Measurements from ENCODE around the gene MAK.

The MAK gene

DNA sequence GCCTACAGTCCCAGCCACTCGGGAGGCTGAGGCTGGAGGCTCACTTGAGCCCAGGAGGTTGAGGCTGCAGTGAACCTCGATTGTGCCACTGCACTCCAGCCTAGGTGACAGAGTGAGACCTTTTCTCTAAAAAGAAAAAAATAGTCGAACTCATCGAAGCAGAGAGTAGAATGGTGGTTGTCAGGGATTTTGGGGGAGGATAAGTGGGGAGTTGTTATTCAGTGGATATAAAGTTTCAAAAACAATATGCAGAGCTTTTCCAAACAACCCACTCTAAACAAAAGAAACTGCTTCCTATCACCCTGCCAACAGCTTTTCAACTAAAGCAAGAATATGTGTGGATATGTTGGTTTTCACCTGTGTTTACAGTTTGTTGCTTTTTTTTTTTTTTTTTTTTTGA, 11.6 kb upstream of the MAK start:
- TF ChIP-seq, protein P1, sequence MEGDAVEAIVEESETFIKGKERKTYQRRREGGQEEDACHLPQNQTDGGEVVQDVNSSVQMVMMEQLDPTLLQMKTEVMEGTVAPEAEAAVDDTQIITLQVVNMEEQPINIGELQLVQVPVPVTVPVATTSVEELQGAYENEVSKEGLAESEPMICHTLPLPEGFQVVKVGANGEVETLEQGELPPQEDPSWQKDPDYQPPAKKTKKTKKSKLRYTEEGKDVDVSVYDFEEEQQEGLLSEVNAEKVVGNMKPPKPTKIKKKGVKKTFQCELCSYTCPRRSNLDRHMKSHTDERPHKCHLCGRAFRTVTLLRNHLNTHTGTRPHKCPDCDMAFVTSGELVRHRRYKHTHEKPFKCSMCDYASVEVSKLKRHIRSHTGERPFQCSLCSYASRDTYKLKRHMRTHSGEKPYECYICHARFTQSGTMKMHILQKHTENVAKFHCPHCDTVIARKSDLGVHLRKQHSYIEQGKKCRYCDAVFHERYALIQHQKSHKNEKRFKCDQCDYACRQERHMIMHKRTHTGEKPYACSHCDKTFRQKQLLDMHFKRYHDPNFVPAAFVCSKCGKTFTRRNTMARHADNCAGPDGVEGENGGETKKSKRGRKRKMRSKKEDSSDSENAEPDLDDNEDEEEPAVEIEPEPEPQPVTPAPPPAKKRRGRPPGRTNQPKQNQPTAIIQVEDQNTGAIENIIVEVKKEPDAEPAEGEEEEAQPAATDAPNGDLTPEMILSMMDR (IDR thresholded peaks at IDR 0.05; ENCODE audit: insufficient read depth, missing control alignments): no peak
- DNase-seq (ENCODE audit: insufficient read length, low spot score) (no peak), FAIRE-seq (no peak)

DNA sequence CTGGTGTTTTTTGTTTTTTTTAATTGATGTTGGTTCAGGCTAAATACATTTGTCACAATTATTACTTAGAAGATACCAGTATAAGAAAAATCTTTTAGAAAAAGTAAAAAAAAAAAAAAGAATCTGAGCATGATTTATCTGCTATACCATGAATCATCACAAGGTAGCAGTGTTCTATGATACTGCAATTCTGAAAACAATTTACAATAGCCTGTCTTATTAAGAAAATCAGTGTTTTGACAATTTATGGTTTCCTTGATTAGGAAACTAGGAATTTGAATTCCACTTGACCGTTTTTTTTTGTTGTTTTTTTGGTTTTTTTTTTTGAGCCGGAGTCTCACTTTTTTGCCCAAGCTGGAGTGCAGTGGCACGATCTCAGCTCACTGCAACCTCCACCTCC, 9.3 kb upstream of the MAK start:
- no peak for DNase-seq (ENCODE audit: insufficient read length, low spot score)
- no peak for FAIRE-seq

DNA sequence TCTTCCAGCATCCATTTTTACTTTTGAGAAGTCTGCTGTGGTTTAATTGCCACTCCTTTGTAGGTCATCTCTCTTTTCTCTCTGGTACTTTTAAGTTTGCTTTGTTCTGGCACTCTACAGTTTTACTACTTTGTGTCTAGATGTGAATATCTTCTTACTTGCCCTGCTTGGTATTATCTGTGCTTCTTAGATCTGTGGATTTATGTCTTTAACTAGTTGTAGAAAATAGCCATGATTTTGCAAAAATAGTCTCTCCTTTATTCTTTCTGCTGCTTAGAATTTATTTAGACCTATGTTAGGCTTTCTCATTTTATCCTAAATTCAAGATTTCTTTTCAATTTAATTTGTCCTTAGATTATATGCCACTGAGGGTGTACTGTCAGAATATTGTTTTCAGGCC, 5.2 kb upstream of the MAK start:
- TF ChIP-seq, protein P1 (IDR thresholded peaks at IDR 0.05; ENCODE audit: insufficient read depth, missing control alignments): no peak
- no peak for DNase-seq (ENCODE audit: insufficient read length, low spot score)
- no peak for FAIRE-seq

More for the DNA sequence above, 9.3 kb upstream of the MAK start:
- TF ChIP-seq, protein P1 (IDR thresholded peaks at IDR 0.05; ENCODE audit: insufficient read depth, missing control alignments): no peak

DNA sequence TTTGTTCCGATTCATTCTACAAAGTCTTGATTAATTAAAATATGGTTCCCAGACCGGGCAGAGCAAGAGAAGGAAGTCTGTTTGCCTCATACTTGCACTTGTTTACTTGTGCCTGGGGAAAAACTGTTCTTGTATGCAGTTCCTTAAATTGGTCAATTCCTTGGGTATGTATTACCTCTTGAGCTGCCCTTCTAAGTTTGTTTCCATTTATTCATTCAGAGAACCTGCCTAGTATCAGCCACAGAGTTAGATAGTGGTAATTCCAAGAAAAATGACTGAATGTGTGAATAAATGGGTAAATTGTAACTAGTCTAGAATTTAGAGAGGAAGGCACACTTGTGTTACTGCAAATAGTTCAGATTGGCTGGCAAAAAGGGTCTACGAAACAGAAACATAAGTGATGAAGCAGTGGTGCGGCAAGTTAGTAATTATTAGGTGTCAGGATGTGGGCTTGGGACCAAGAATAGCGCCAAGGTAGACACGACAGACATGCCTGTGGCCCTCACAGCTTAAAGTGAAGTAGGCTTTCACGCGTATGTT, 525 bp upstream of the MAK start:
- FAIRE-seq (no peak), DNase-seq (ENCODE audit: insufficient read length, low spot score) (no peak)
- TF ChIP-seq, protein P1 (IDR thresholded peaks at IDR 0.05; ENCODE audit: insufficient read depth, missing control alignments): no peak

DNA sequence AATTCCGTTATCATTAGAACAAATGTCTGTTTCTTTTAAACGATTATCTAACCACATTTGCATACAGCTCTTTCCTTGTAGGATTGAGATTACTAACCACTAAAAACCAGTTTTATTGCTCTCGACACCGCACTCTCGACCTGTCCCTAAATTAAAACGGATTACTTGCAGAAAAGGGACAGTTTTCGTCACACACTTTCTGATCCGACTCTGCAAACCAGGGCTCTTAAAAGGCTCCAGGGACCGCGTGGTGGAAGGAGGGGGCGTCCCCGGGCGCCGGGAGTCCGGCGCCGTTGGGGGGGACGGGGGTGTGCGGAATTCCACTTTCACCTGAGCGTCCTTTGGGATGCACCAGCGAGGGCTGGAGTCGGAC, 731 bp downstream of the MAK start:
- DNase-seq (ENCODE audit: insufficient read length, low spot score): no peak
- peak; percentile 35 for FAIRE-seq
- TF ChIP-seq, protein P1 (IDR thresholded peaks at IDR 0.05; ENCODE audit: insufficient read depth, missing control alignments): no peak

DNA sequence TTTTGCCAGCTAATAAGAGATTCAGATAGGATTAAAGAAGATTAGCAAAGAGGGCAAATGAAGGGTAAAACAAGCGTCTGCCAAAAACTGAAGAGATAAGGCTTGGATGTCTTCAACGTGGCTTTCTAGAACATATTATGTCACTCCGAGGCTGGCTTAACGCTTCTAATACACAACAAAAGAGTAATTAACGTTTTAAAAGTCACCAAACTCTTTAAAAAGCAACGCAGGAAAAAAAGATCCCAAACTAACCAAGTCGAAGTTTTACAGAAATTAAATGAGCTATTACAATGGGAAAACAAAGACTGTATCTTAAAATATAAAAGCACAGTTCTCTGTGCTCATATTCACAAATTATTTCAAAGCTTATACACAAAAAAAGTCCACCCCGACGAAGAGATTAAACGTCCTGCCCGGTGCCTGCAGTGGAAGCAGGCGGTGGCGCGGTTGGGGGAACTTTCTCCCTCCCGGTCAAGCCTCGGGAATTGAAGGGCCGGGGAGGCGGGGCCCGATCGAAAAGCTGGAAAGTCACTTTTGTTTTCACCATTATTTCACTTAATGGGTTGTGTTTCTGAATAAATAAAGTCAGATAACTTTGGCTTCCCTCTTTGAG, 1.2 kb downstream of the MAK start:
- DNase-seq (ENCODE audit: insufficient read length, low spot score) (no peak), FAIRE-seq (peak; percentile 96)
- TF ChIP-seq, protein P1 (IDR thresholded peaks at IDR 0.05; ENCODE audit: insufficient read depth, missing control alignments): no peak

DNA sequence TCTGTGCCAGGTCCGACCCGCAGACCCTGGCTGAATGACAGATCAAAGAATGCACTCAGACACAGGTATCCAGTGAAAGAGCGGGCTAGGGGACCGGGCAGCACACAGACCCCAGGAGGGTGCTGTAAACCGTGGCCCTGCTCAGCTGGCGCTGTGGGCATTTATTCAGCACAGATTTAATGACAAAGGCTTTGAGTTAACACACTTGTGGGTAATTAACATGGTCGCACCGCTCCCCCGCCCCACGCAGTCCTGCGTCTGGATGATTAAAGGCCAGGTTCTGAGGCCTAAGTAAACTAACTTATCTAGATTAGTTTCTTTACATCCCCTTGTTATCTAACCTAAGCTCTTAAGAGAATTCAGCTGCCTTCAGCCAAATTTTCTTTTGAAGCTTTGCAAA, 3.5 kb downstream of the MAK start:
- no peak for FAIRE-seq
- TF ChIP-seq, protein P1 (IDR thresholded peaks at IDR 0.05; ENCODE audit: insufficient read depth, missing control alignments): no peak
- no peak for DNase-seq (ENCODE audit: insufficient read length, low spot score)
